SK-N-SH (cell line): ENCODE measurements around the gene ERAP2. TPM values are rescaled to one million over a fixed set of nuclear protein-coding genes. Genes with fewer than 3 reads are reported as not detected.

ENCODE experiments used
- CTCF ChIA-PET: fragments of 300-600, 350-600 bp; formaldehyde crosslinking; extraction: SDS; loops from one replicate; lab custom pipeline; 2021; lab: Yijun Ruan, JAX
- POLR2A ChIA-PET: fragments of 350-600 bp; sonication (Branson Sonifier 250); formaldehyde crosslinking; extraction: SDS; loops from one replicate; lab custom pipeline; 2020; ENCODE audit warnings: antibody characterized with exemption, inconsistent platforms; lab: Yijun Ruan, JAX
- DNase-seq: peaks from one replicate; pipeline ENCODE4 v3.0.0; 2012
- H2AFZ ChIP-seq: fragments of 200-600 bp; sonication (generic); 2 replicates; pipeline ENCODE4 v1.8.1; 2016; ENCODE audit warnings: antibody characterized with exemption, mild to moderate bottlenecking, low read depth
- H3F3A ChIP-seq: fragments of 200-600 bp; sonication (generic); replicated peaks from 2 replicates; pipeline ENCODE3; 2016; ENCODE audit warnings: antibody characterized with exemption, mild to moderate bottlenecking; ENCODE audit not compliant: insufficient read depth
- H3K27ac ChIP-seq, 2 experiments: fragments of 200-500 bp in 1 of 2; fragments of 200-600 bp in 1 of 2; sonication (Bioruptor generic) in 1 of 2; sonication (generic), shearing (Covaris generic) in 1 of 2; 2 replicates each; pipeline versions ENCODE4 v1.5.1 to v1.6.1; 2014 to 2016; ENCODE audit warnings: low read depth in 2 of 2, inconsistent platforms in 1 of 2, low read length in 1 of 2, mild to moderate bottlenecking in 1 of 2, mixed read lengths in 1 of 2
- H3K27me3 ChIP-seq: fragments of 200-600 bp; sonication (generic), shearing (Covaris generic); 2 replicates; pipeline ENCODE4 v1.6.1; 2016; ENCODE audit warnings: mixed run types; ENCODE audit not compliant: insufficient read depth
- H3K36me3 ChIP-seq, 2 experiments: fragments of 200-500 bp in 1 of 2; fragments of 200-600 bp in 1 of 2; sonication (Bioruptor generic) in 1 of 2; sonication (generic) in 1 of 2; replicated peaks in 1 of 2; 2 replicates each; pipeline versions ENCODE3 to v1.5.1; 2014 to 2016; ENCODE audit warnings: low read length in 1 of 2, mild to moderate bottlenecking in 1 of 2; ENCODE audit not compliant: insufficient read depth in 2 of 2, control insufficient read depth in 1 of 2
- H3K4me1 ChIP-seq, 2 experiments: fragments of 200-500 bp in 1 of 2; fragments of 200-600 bp in 1 of 2; sonication (Bioruptor generic) in 1 of 2; sonication (generic), shearing (Covaris generic) in 1 of 2; 2 replicates each; pipeline versions ENCODE4 v1.5.1 to v1.6.1; 2014 to 2016; ENCODE audit warnings: low read depth in 1 of 2, low read length in 1 of 2, mixed run types in 1 of 2; ENCODE audit not compliant: insufficient read depth in 2 of 2, control insufficient read depth in 1 of 2
- H3K4me2 ChIP-seq: fragments of 200-600 bp; sonication (generic), shearing (Covaris generic); 2 replicates; pipeline ENCODE4 v1.6.1; 2017; ENCODE audit warnings: mixed run types
- H3K4me3 ChIP-seq, 2 experiments: fragments of 200-500 bp in 1 of 2; fragments of 200-600 bp in 1 of 2; sonication (Bioruptor generic) in 1 of 2; sonication (generic), shearing (Covaris generic) in 1 of 2; 2 replicates each; pipeline versions ENCODE4 v1.5.1 to v1.8.1; 2014 to 2016; ENCODE audit warnings: low read depth in 2 of 2, inconsistent platforms in 1 of 2, low read length in 1 of 2, mild to moderate bottlenecking in 1 of 2, mixed read lengths in 1 of 2, moderate library complexity in 1 of 2
- H3K79me2 ChIP-seq: fragments of 200-600 bp; sonication (generic); 2 replicates; pipeline ENCODE4 v1.8.1; 2017; ENCODE audit warnings: mild to moderate bottlenecking; ENCODE audit not compliant: insufficient read depth
- H3K9ac ChIP-seq: fragments of 200-600 bp; sonication (generic); 2 replicates; pipeline ENCODE4 v1.6.1; 2017; ENCODE audit warnings: mixed run types
- H3K9me2 ChIP-seq: fragments of 200-600 bp; sonication (generic); 2 replicates; pipeline ENCODE4 v1.6.1; 2017; ENCODE audit warnings: mixed run types
- H3K9me3 ChIP-seq: fragments of 200-600 bp; sonication (generic); 2 replicates; pipeline ENCODE4 v1.6.1; 2017; ENCODE audit warnings: mixed run types, mild to moderate bottlenecking, moderate library complexity
- H4K20me1 ChIP-seq: fragments of 200-600 bp; sonication (generic); 2 replicates; pipeline ENCODE4 v1.6.1; 2017; ENCODE audit warnings: mild to moderate bottlenecking, mixed run types; ENCODE audit not compliant: insufficient read depth
- EP300 ChIP-seq, 2 experiments: IDR thresholded peaks; 2 replicates each; pipeline versions ENCODE4 v1.4.0 to v1.6.1; 2012; ENCODE audit warnings: borderline replicate concordance in 1 of 2, low read depth in 1 of 2, low read length in 1 of 2
- GABPA ChIP-seq: IDR thresholded peaks from 2 replicates; pipeline ENCODE4 v1.4.0; 2012; ENCODE audit warnings: low read depth, mild to moderate bottlenecking
- GATA2 ChIP-seq: sonication (generic); formaldehyde crosslinking; IDR thresholded peaks from 2 replicates; pipeline ENCODE4 v1.5.0; 2020; ENCODE audit warnings: mild to moderate bottlenecking, missing genetic modification reagents
- IRF3 ChIP-seq: fragments of 150-350 bp; IDR thresholded peaks from 2 replicates; pipeline ENCODE4 v1.6.1; 2016; ENCODE audit warnings: mild to moderate bottlenecking, low read depth, low read length
- MAX ChIP-seq: IDR thresholded peaks from 2 replicates; pipeline ENCODE4 v1.4.0; 2012; ENCODE audit warnings: low read depth
- MEF2A ChIP-seq: IDR thresholded peaks from 2 replicates; pipeline ENCODE4 v1.4.0; 2012; ENCODE audit warnings: low read depth, borderline replicate concordance
- PBX3 ChIP-seq: IDR thresholded peaks from 2 replicates; pipeline ENCODE4; 2012
- POLR2AphosphoS5 ChIP-seq: IDR thresholded peaks from 2 replicates; pipeline ENCODE4 v1.6.1; 2012; ENCODE audit warnings: low read depth, low read length
- RAD21 ChIP-seq: IDR thresholded peaks from 2 replicates; pipeline ENCODE4 v1.6.1; 2012; ENCODE audit warnings: mild to moderate bottlenecking, low read length
- RCOR1 ChIP-seq: fragments of 150-350 bp; IDR thresholded peaks from 2 replicates; pipeline ENCODE4 v1.6.1; 2017; ENCODE audit warnings: antibody characterized with exemption, low read length
- REST ChIP-seq: IDR thresholded peaks from 2 replicates; pipeline ENCODE4 v1.6.1; 2012; ENCODE audit warnings: mild to moderate bottlenecking, low read depth, low read length, moderate library complexity
- RFX5 ChIP-seq: IDR thresholded peaks from 2 replicates; pipeline ENCODE4 v1.6.1; 2012; ENCODE audit warnings: mild to moderate bottlenecking, improper control_type of control experiment, low read length
- RXRA ChIP-seq: IDR thresholded peaks from 2 replicates; pipeline ENCODE4 v1.4.0; 2012; ENCODE audit warnings: low read depth, mild to moderate bottlenecking, borderline replicate concordance
- SIN3A ChIP-seq: IDR thresholded peaks from 2 replicates; pipeline ENCODE4 v1.6.1; 2012; ENCODE audit warnings: low read depth, mild to moderate bottlenecking, low read length, moderate library complexity, borderline replicate concordance
- TAF1 ChIP-seq: IDR thresholded peaks from 2 replicates; pipeline ENCODE4 v1.6.1; 2012; ENCODE audit warnings: low read depth, mild to moderate bottlenecking, low read length, moderate library complexity, borderline replicate concordance
- TEAD4 ChIP-seq: IDR thresholded peaks from 2 replicates; pipeline ENCODE4 v1.4.0; 2012; ENCODE audit warnings: mild to moderate bottlenecking, borderline replicate concordance; ENCODE audit not compliant: insufficient read depth
- USF2 ChIP-seq: fragments of 150-350 bp; IDR thresholded peaks from 2 replicates; pipeline ENCODE4 v1.6.1; 2017; ENCODE audit warnings: antibody characterized with exemption, low read length, low read depth, borderline replicate concordance
- YY1 ChIP-seq: IDR thresholded peaks from 2 replicates; pipeline ENCODE4 v1.4.0; 2012; ENCODE audit warnings: low read depth, mild to moderate bottlenecking
- ZBTB33 ChIP-seq: IDR thresholded peaks from 2 replicates; pipeline ENCODE4 v1.4.0; 2012; ENCODE audit warnings: low read depth, borderline replicate concordance
- WGBS: methylation state at CpG from one replicate; pipeline ENCODE4 v1.1.6; 2017; ENCODE audit warnings: low lambda C conversion rate; 5-methylcytosine and 5-hydroxymethylcytosine counted together
- polyA plus RNA-seq, 3 experiments: library from polyadenylated mRNA; depleted of rRNA; stranded (reverse); fragments of >200 nt; gene quantifications; 2 replicates each; pipeline ENCODE4 v1.2.3, GENCODE V29; 2012

ERAP2 gene
- polyA plus RNA-seq, 1 of the 3 experiments (the other 2 are of a cell fraction) = 13.2 TPM

GRCh38 chr5:96856371-96856770 lies 19.9 kb upstream of the ERAP2 start:
- Histone ChIP-seq H3K27ac (no peak overlapping the region), H3K36me3 (no peaks in the 10 kb centered on the region), H2AFZ (no peak overlapping the region), H3K27me3 (no peaks in the 10 kb centered on the region), H3K4me2 (no peak overlapping the region), H4K20me1 (no peaks in the 10 kb centered on the region), H3F3A (peaks cover 9% of the 10 kb centered on the region), H3K79me2 (no peaks in the 10 kb centered on the region), H3K9ac (no peak overlapping the region), H3K9me3 (no peaks in the 10 kb centered on the region), H3K9me2 (no peaks in the 10 kb centered on the region), H3K4me3 (no peak overlapping the region), H3K4me1 (peaks cover 0 to 24% of the 10 kb centered on the region in 2 experiments)
- CTCF ChIA-PET = interaction anchor here (0.7 to 1.8 kb wide), 3 partner anchors 12 to 307 kb away, joined by 3 to 8 read pairs (median 3); no protein-coding TSS in a partner anchor
- POLR2A ChIA-PET = no interaction called here
- DNase-seq = no peak
- WGBS = 76% methylated on average over 3 of the region's 3 CpGs
- TF ChIP-seq GABPA (no peak), ZBTB33 (no peak), RXRA (no peak), RFX5 (no peak), POLR2AphosphoS5 (no peak), TAF1 (no peak)

- Histone ChIP-seq H3K36me3 (no peaks in the 10 kb centered on the region), H3K9me2 (no peaks in the 10 kb centered on the region), H3K4me3 (no peak overlapping the region), H3K79me2 (no peaks in the 10 kb centered on the region), H3K27me3 (no peaks in the 10 kb centered on the region), H3K4me1 (peaks cover 0 to 21% of the 10 kb centered on the region in 2 experiments), H2AFZ (no peak overlapping the region), H3K9me3 (no peaks in the 10 kb centered on the region), H3F3A (peaks cover 9% of the 10 kb centered on the region), H3K4me2 (no peak overlapping the region), H4K20me1 (no peaks in the 10 kb centered on the region), H3K27ac (no peak overlapping the region), H3K9ac (no peak overlapping the region)
- 100% methylated on average over 1 of the region's 1 CpG for WGBS
- POLR2A ChIA-PET = no interaction called here
- CTCF ChIA-PET = interaction anchor here (1.1 to 1.5 kb wide), 3 partner anchors 9 to 304 kb away, joined by 3 to 7 read pairs (median 4); no protein-coding TSS in a partner anchor
- DNase-seq = no peak
- TF ChIP-seq MEF2A (no peak), EP300 (IDR thresholded peaks at IDR 0.05; ENCODE audit: borderline replicate concordance in 1 of 2, low read depth in 1 of 2, low read length in 1 of 2) (no peak), GABPA (no peak), MAX (no peak), TEAD4 (no peak), SIN3A (no peak), USF2 (no peak), REST (no peak), IRF3 (no peak), RXRA (no peak), YY1 (no peak), GATA2 (CRISPR knock-in tag) (no peak), RAD21 (no peak), RCOR1 (no peak), PBX3 (no peak)
These were observed 18.8 kb upstream of the ERAP2 start for GRCh38 chr5:96857454-96857853.
